PC-9 (cell line): ENCODE data around the gene SLC35E3. TPM values are rescaled to one million over a fixed set of nuclear protein-coding genes. Genes with fewer than 3 reads are reported as not detected.
A peak's percentile ranks its signal among the peaks of the same experiment; 100 is the strongest.

Experiments
- BruUV-seq: library from RNA; stranded (reverse); fragments of 400-500 nt; replicated peaks from 2 replicates; lab custom pipeline; 2021; lab: Mats Ljungman, UMichigan
- CTCF ChIA-PET: fragments of 300-600 bp; sonication (Branson Sonifier 250); formaldehyde crosslinking; loops from one replicate; lab custom pipeline; 2022; ENCODE audit warnings: antibody characterized with exemption; lab: Charles Lee
- POLR2A ChIA-PET: fragments of 300-600 bp; sonication (Branson Sonifier 250); formaldehyde crosslinking; loops from one replicate; lab custom pipeline; 2022; ENCODE audit warnings: antibody characterized with exemption; ENCODE audit not compliant: unreplicated experiment; lab: Charles Lee
- DNase-seq, 2 experiments: peaks; one replicate each; pipeline versions ENCODE4 v3.0.0 to v3.0.0-alpha.2; 2015 to 2022; ENCODE audit warnings: mixed read lengths in 1 of 2
- H2AFZ ChIP-seq: fragments of 200-600 bp; sonication (generic); 2 replicates; pipeline ENCODE4 v1.8.1; 2017; ENCODE audit warnings: antibody characterized with exemption
- H3F3A ChIP-seq: fragments of 200-600 bp; sonication (generic); 2 replicates; pipeline ENCODE4 v1.8.1; 2017; ENCODE audit warnings: antibody characterized with exemption, mild to moderate bottlenecking, low read depth; ENCODE audit not compliant: insufficient read depth
- H3K27ac ChIP-seq: fragments of 200-600 bp; sonication (generic); 2 replicates; pipeline ENCODE4 v1.6.1; 2016; ENCODE audit warnings: mixed run types
- H3K27me3 ChIP-seq: fragments of 200-600 bp; sonication (generic); 2 replicates; pipeline ENCODE4 v1.6.1; 2016; ENCODE audit warnings: low read depth, mixed run types; ENCODE audit not compliant: insufficient read depth
- H3K36me3 ChIP-seq: fragments of 200-600 bp; sonication (generic); 2 replicates; pipeline ENCODE4 v1.6.1; 2016; ENCODE audit warnings: low read depth, mixed run types
- H3K4me1 ChIP-seq: fragments of 200-600 bp; sonication (generic); replicated peaks from 2 replicates; pipeline ENCODE4 v1.6.1; 2016; ENCODE audit warnings: mixed run types; ENCODE audit not compliant: insufficient read depth
- H3K4me2 ChIP-seq: fragments of 200-600 bp; sonication (generic); 2 replicates; pipeline ENCODE4 v1.6.1; 2017; ENCODE audit warnings: mixed run types
- H3K4me3 ChIP-seq: fragments of 200-600 bp; sonication (generic); 2 replicates; pipeline ENCODE4 v1.6.1; 2016; ENCODE audit warnings: mixed run types
- H3K79me2 ChIP-seq: fragments of 200-600 bp; sonication (generic); 2 replicates; pipeline ENCODE4 v1.6.1; 2017; ENCODE audit warnings: low read depth, mixed run types
- H3K9me2 ChIP-seq: fragments of 200-600 bp; sonication (generic); 2 replicates; pipeline ENCODE4 v1.8.1; 2017; ENCODE audit warnings: mild to moderate bottlenecking; ENCODE audit not compliant: insufficient read depth
- H3K9me3 ChIP-seq: fragments of 200-600 bp; sonication (generic); 2 replicates; pipeline ENCODE4 v1.8.1; 2016; ENCODE audit warnings: low read depth; ENCODE audit not compliant: insufficient read depth
- H4K20me1 ChIP-seq: fragments of 200-600 bp; sonication (generic); 2 replicates; pipeline ENCODE4 v1.8.1; 2017; ENCODE audit not compliant: insufficient read depth
- EZH2 ChIP-seq: fragments of 200-600 bp; sonication (generic); IDR thresholded peaks from 2 replicates; pipeline ENCODE4 v1.8.0; 2017; ENCODE audit warnings: antibody characterized with exemption, low read depth
- intact Hi-C: fragments of 100-400 bp; cut with micrococcal nuclease; formaldehyde crosslinking; loops from one replicate; pipeline ENCODE4 v1.10.0; 2022; ENCODE audit not compliant: unreplicated experiment
- total RNA-seq: library from RNA; stranded (reverse); gene quantifications from 2 replicates; pipeline ENCODE4 v1.2.3, GENCODE V29; 2021
- TF ChIP-seq, protein P1 (sequence below): fragments of 200-600 bp; sonication (generic); conservative IDR thresholded peaks from 2 replicates; pipeline ENCODE4 v1.6.1; 2017; ENCODE audit warnings: mixed run types, antibody characterized with exemption, mild to moderate bottlenecking, moderate library complexity

The SLC35E3 gene
- total RNA-seq, 1 experiment from 2014 or later = 10.7 TPM

DNA sequence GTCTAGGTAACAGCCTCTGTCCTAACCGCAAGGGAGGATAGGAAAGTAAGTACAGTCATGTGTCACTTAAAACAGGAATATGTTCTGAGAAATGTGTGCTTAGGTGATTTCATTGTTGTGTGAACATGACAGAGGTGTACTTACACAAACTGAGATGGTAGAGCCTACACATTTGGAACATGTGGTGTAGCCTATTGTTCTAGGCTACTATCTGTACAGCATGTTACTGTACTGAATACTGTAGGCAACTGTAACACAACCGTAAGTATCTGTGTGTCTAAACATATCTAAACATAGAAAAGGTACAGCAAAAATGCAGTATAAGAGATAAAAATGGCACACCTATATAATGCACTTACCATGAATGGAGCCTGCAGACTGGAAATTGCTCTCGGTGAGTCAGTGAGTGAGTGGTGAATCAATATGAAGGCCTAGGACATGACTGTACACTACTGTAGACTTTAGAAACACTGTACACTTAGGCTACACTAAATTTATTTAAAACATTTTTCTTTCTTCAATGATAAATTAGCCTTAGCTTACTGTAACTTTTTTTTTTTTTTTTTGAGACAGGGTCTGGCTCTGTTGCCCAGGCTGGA lies 48.8 kb downstream of the SLC35E3 start:
- Histone ChIP-seq H3K4me1 (peaks cover 7% of the 10 kb centered on the region), H4K20me1 (no peaks in the 10 kb centered on the region), H3K9me2 (no peaks in the 10 kb centered on the region), H3F3A (peaks cover 6% of the 10 kb centered on the region; the same call in 1 of the 2 replicates), H3K9me3 (no peaks in the 10 kb centered on the region), H3K27me3 (no peaks in the 10 kb centered on the region), H2AFZ (no peak overlapping the region), H3K79me2 (no peaks in the 10 kb centered on the region), H3K27ac (no peak overlapping the region), H3K4me2 (no peak overlapping the region), H3K36me3 (no peaks in the 10 kb centered on the region), H3K4me3 (no peak overlapping the region)
- intact Hi-C loops = no loop called here
- POLR2A ChIA-PET = no interaction called here
- CTCF ChIA-PET = no interaction called here
- BruUV-seq = no TSS peak
- TF ChIP-seq, protein P1, sequence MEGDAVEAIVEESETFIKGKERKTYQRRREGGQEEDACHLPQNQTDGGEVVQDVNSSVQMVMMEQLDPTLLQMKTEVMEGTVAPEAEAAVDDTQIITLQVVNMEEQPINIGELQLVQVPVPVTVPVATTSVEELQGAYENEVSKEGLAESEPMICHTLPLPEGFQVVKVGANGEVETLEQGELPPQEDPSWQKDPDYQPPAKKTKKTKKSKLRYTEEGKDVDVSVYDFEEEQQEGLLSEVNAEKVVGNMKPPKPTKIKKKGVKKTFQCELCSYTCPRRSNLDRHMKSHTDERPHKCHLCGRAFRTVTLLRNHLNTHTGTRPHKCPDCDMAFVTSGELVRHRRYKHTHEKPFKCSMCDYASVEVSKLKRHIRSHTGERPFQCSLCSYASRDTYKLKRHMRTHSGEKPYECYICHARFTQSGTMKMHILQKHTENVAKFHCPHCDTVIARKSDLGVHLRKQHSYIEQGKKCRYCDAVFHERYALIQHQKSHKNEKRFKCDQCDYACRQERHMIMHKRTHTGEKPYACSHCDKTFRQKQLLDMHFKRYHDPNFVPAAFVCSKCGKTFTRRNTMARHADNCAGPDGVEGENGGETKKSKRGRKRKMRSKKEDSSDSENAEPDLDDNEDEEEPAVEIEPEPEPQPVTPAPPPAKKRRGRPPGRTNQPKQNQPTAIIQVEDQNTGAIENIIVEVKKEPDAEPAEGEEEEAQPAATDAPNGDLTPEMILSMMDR = no peak
- no peak for TF ChIP-seq EZH2
- peak in 1 of 2 experiments; percentile 51 for DNase-seq

DNA sequence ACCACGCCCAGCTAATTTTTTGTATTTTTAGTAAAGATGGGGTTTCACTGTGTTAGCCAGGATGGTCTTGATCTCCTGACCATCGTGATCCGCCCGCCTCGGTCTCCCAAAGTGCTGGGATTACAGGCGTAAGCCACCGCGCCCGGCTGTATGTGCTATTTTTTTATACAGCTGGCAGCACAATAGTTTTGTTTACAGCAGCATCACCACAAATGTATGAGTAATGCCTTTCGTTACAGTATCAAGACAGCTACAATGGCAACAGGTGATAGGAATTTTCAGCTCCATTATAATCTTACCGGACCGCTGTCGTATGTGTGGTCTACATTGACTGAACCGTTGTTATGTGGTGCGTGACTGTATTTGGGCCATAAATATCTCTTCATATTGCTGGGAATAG lies 50.4 kb downstream of the SLC35E3 start:
- CTCF ChIA-PET = no interaction called here
- BruUV-seq = no TSS peak
- H3K9me2 ChIP-seq = no peaks in the 10 kb centered on the region

DNA sequence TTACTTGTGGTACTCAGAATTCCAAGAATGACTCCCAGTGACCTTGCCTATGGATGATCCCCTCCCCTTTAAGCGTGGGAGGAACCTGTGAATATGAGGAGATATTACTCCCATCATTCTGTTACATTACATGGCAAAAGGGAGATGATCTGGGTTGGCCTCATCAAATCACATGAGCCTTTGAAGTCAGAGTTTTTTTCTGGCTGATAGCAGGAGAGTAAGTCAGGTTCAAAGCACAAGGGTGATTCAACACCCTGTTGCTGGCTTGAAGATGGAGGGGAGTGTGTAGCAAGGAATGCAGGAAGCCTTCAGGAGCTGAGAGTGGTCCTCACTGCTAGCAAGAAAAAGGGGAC lies 52.9 kb downstream of the SLC35E3 start:
- Histone ChIP-seq H3K79me2 (no peaks in the 10 kb centered on the region), H3F3A (peaks cover 28% of the 10 kb centered on the region), H3K4me3 (no peak overlapping the region), H4K20me1 (no peaks in the 10 kb centered on the region), H3K4me2 (no peak overlapping the region), H3K4me1 (peaks cover 35% of the 10 kb centered on the region), H3K9me2 (no peaks in the 10 kb centered on the region), H3K27me3 (no peaks in the 10 kb centered on the region), H3K9me3 (no peaks in the 10 kb centered on the region), H3K27ac (no peak overlapping the region), H2AFZ (no peak overlapping the region), H3K36me3 (no peaks in the 10 kb centered on the region)
- no peak for DNase-seq
- POLR2A ChIA-PET = no interaction called here
- TF ChIP-seq, protein P1 = no peak
- no peak for TF ChIP-seq EZH2
- CTCF ChIA-PET = no interaction called here
- BruUV-seq = no TSS peak
- intact Hi-C loops = no loop called here

More for the DNA sequence above, 50.4 kb downstream of the SLC35E3 start:
- no peak for DNase-seq
- Histone ChIP-seq H3K4me2 (no peak overlapping the region), H3K9me3 (no peaks in the 10 kb centered on the region), H3K36me3 (no peaks in the 10 kb centered on the region), H2AFZ (no peak overlapping the region), H3K4me1 (peaks cover 23% of the 10 kb centered on the region), H3K79me2 (no peaks in the 10 kb centered on the region), H4K20me1 (no peaks in the 10 kb centered on the region), H3K4me3 (no peak overlapping the region), H3F3A (peaks cover 19% of the 10 kb centered on the region; the same call in 1 of the 2 replicates), H3K27me3 (no peaks in the 10 kb centered on the region), H3K27ac (no peak overlapping the region)
- intact Hi-C loops = no loop called here
- POLR2A ChIA-PET = no interaction called here
- TF ChIP-seq, protein P1 = no peak
- no peak for TF ChIP-seq EZH2
